Prostate gland (tissue), 2 donors: ENCODE data around the gene SLC35F3.

ENCODE experiments used
- CTCF ChIP-seq, 4 experiments: fragments of 200-600 bp in 2 of 4; fragments of 450-650 bp in 2 of 4; sonication (generic) in 2 of 4; IDR thresholded peaks; 1 replicate in 3 of 4; 2 replicates in 1 of 4; pipeline ENCODE4 v1.5.1; 2016 to 2019; ENCODE audit warnings: antibody characterized with exemption in 4 of 4, mild to moderate bottlenecking in 2 of 4, moderate library complexity in 2 of 4
- POLR2A ChIP-seq: fragments of 450-650 bp; IDR thresholded peaks from one replicate; pipeline ENCODE4 v1.6.1; 2016; ENCODE audit warnings: antibody characterized with exemption, mild to moderate bottlenecking

GRCh38 chr1:234244482-234244881, 340.0 kb downstream of the SLC35F3 start:
- TF ChIP-seq POLR2A: no peak
- TF ChIP-seq CTCF (IDR thresholded peaks at IDR 0.05): no peak
